ENCODE results near the gene RAB33B. TPM values are rescaled to one million over a fixed set of nuclear protein-coding genes. Genes with fewer than 3 reads are reported as not detected.

Gene RAB33B
- total and polyA plus RNA-seq, 4 donors, result 7.2 to 38.9 (median 8.6) TPM

- peaks cover 0 to 9% (median 7%) of the 10 kb centered on the region in 4 donors for H3K36me3 ChIP-seq (ENCODE audit: control insufficient read depth in 4 of 4, insufficient read depth in 3 of 4, low read depth in 1 of 4, low read length in 3 of 4)
- no peak overlapping the region for H3K27ac ChIP-seq (ENCODE audit: low read depth in 1 of 2, low read length in 2 of 2)
- H3K4me1 ChIP-seq (ENCODE audit: control insufficient read depth in 4 of 4, insufficient read depth in 4 of 4, low read length in 3 of 4), result peaks cover 11 to 48% (median 29%) of the 10 kb centered on the region in 4 donors
- no peak overlapping the region for H3K4me3 ChIP-seq (ENCODE audit: low read depth in 1 of 3, low read length in 3 of 3)
- H3K9ac ChIP-seq (ENCODE audit: low read depth in 1 of 2, low read length in 2 of 2), result no peak overlapping the region
- WGBS, result 72% methylated on average over 3 of the region's 3 CpGs
- H3K9me3 ChIP-seq (ENCODE audit: control insufficient read depth in 4 of 4, low read length in 3 of 4), result no peaks in the 10 kb centered on the region
- no peaks in the 10 kb centered on the region for H3K27me3 ChIP-seq (ENCODE audit: control insufficient read depth in 4 of 4, insufficient read depth in 4 of 4, low read length in 3 of 4)
- no peak for DNase-seq (ENCODE audit: low spot score)
- no peak for TF ChIP-seq CTCF (IDR thresholded peaks at IDR 0.05; ENCODE audit: low read depth, low read length, missing input control)
- TF ChIP-seq TAF1 (conservative IDR thresholded peaks at IDR 0.05), result no peak
- TF ChIP-seq RAD21 (IDR thresholded peaks at IDR 0.05), result no peak
- no peak for TF ChIP-seq NR2F2 (IDR thresholded peaks at IDR 0.05)
Observed at GRCh38 chr4:139472852-139473251, 18.9 kb downstream of the RAB33B start.

DNA sequence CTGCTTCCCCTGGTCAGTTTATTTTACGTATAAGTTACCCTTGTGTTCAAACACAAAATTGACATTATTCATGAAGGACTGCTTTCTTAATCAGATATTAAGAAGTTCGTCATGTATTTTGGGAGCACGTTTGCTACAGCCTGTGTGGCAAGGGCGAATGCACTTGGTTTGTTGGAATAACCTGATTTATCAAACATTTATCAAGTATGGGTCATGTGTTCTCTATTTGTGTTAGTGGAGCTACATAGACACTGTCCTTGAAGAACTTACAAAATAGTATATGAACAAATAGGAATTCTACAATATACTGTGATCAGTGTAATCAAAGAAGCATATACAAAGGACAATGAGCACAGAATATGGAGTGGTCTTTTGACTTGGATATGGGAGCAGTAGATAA is 22.4 kb downstream of the RAB33B start:
- no peaks in the 10 kb centered on the region for H3K27me3 ChIP-seq (ENCODE audit: control insufficient read depth in 4 of 4, insufficient read depth in 4 of 4, low read length in 3 of 4)
- H3K9ac ChIP-seq (ENCODE audit: low read depth in 1 of 2, low read length in 2 of 2), result no peak overlapping the region
- no peak overlapping the region for H3K27ac ChIP-seq (ENCODE audit: low read depth in 1 of 2, low read length in 2 of 2)
- no peak overlapping the region for H3K4me3 ChIP-seq (ENCODE audit: low read depth in 1 of 3, low read length in 3 of 3)
- no peaks in the 10 kb centered on the region for H3K9me3 ChIP-seq (ENCODE audit: control insufficient read depth in 4 of 4, low read length in 3 of 4)
- H3K4me1 ChIP-seq (ENCODE audit: control insufficient read depth in 4 of 4, insufficient read depth in 4 of 4, low read length in 3 of 4), result peaks cover 5 to 26% (median 11%) of the 10 kb centered on the region in 4 donors
- peaks cover 0 to 9% (median 7%) of the 10 kb centered on the region in 4 donors for H3K36me3 ChIP-seq (ENCODE audit: control insufficient read depth in 4 of 4, insufficient read depth in 3 of 4, low read depth in 1 of 4, low read length in 3 of 4)
- 40% methylated on average over 4 of the region's 4 CpGs for WGBS
- TF ChIP-seq HNF4A (conservative IDR thresholded peaks at IDR 0.05) (peak; percentile 10 to 14), TAF1 (conservative IDR thresholded peaks at IDR 0.05) (no peak), CTCF (IDR thresholded peaks at IDR 0.05; ENCODE audit: low read depth, low read length, missing input control) (no peak), RAD21 (IDR thresholded peaks at IDR 0.05) (no peak), HNF4G (IDR thresholded peaks at IDR 0.05) (no peak), NR2F2 (IDR thresholded peaks at IDR 0.05) (no peak), EGR1 (IDR thresholded peaks at IDR 0.05; ENCODE audit: low read depth in 2 of 2) (no peak), JUND (IDR thresholded peaks at IDR 0.05) (no peak), YY1 (IDR thresholded peaks at IDR 0.05) (peak; percentile 19), SP1 (IDR thresholded peaks at IDR 0.05) (peak; percentile 24), RXRA (IDR thresholded peaks at IDR 0.05) (no peak), ATF3 (IDR thresholded peaks at IDR 0.05) (no peak)
- TF ChIP-seq, protein P1, sequence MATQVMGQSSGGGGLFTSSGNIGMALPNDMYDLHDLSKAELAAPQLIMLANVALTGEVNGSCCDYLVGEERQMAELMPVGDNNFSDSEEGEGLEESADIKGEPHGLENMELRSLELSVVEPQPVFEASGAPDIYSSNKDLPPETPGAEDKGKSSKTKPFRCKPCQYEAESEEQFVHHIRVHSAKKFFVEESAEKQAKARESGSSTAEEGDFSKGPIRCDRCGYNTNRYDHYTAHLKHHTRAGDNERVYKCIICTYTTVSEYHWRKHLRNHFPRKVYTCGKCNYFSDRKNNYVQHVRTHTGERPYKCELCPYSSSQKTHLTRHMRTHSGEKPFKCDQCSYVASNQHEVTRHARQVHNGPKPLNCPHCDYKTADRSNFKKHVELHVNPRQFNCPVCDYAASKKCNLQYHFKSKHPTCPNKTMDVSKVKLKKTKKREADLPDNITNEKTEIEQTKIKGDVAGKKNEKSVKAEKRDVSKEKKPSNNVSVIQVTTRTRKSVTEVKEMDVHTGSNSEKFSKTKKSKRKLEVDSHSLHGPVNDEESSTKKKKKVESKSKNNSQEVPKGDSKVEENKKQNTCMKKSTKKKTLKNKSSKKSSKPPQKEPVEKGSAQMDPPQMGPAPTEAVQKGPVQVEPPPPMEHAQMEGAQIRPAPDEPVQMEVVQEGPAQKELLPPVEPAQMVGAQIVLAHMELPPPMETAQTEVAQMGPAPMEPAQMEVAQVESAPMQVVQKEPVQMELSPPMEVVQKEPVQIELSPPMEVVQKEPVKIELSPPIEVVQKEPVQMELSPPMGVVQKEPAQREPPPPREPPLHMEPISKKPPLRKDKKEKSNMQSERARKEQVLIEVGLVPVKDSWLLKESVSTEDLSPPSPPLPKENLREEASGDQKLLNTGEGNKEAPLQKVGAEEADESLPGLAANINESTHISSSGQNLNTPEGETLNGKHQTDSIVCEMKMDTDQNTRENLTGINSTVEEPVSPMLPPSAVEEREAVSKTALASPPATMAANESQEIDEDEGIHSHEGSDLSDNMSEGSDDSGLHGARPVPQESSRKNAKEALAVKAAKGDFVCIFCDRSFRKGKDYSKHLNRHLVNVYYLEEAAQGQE (IDR thresholded peaks at IDR 0.05), result peak; percentile 4
- TF ChIP-seq, protein P2, sequence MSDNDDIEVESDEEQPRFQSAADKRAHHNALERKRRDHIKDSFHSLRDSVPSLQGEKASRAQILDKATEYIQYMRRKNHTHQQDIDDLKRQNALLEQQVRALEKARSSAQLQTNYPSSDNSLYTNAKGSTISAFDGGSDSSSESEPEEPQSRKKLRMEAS (IDR thresholded peaks at IDR 0.05), result peak; percentile 17
- TF ChIP-seq, protein P3, sequence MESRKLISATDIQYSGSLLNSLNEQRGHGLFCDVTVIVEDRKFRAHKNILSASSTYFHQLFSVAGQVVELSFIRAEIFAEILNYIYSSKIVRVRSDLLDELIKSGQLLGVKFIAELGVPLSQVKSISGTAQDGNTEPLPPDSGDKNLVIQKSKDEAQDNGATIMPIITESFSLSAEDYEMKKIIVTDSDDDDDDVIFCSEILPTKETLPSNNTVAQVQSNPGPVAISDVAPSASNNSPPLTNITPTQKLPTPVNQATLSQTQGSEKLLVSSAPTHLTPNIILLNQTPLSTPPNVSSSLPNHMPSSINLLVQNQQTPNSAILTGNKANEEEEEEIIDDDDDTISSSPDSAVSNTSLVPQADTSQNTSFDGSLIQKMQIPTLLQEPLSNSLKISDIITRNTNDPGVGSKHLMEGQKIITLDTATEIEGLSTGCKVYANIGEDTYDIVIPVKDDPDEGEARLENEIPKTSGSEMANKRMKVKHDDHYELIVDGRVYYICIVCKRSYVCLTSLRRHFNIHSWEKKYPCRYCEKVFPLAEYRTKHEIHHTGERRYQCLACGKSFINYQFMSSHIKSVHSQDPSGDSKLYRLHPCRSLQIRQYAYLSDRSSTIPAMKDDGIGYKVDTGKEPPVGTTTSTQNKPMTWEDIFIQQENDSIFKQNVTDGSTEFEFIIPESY (IDR thresholded peaks at IDR 0.05), result no peak
- no peak for DNase-seq (ENCODE audit: low spot score)

Data from liver (tissue), 9 donors.